K562 (cell line): ENCODE measurements around the gene ZNF687.

Experiments used
- ATF2 ChIP-seq: sonication (generic); formaldehyde crosslinking; IDR thresholded peaks from 2 replicates; pipeline ENCODE4 v1.8.1; 2022; ENCODE audit warnings: missing genetic modification reagents
- CTCF ChIP-seq, 3 experiments: IDR thresholded peaks in 2 of 3; conservative IDR thresholded peaks in 1 of 3; 2 replicates each; pipeline ENCODE4 v1.5.1; 2011 to 2012; ENCODE audit warnings: low read length in 3 of 3, mild to moderate bottlenecking in 3 of 3, control low read depth in 2 of 3, improper control_type of control experiment in 1 of 3, inconsistent platforms in 1 of 3, low read depth in 1 of 3, mixed read lengths in 1 of 3, moderate library complexity in 1 of 3; ENCODE audit not compliant: insufficient read depth in 2 of 3
- ETV5 ChIP-seq: sonication (generic); formaldehyde crosslinking; IDR thresholded peaks from 2 replicates; pipeline ENCODE4 v1.4.0; 2020; ENCODE audit warnings: low read depth, mild to moderate bottlenecking, missing genetic modification reagents
- GATAD2A ChIP-seq: fragments of 450-650 bp; IDR thresholded peaks from 2 replicates; pipeline ENCODE4 v1.6.1; 2017
- TCF3 ChIP-seq: sonication (generic); formaldehyde crosslinking; IDR thresholded peaks from 2 replicates; pipeline ENCODE4 v1.4.0; 2020; ENCODE audit warnings: mild to moderate bottlenecking, missing genetic modification reagents
- ZBTB49 ChIP-seq: sonication (generic); formaldehyde crosslinking; IDR thresholded peaks from 2 replicates; pipeline ENCODE4 v1.8.0; 2022; ENCODE audit warnings: missing genetic modification reagents, mild to moderate bottlenecking, borderline replicate concordance

- TF ChIP-seq TCF3 (CRISPR knock-in tag) (no peak), GATAD2A (no peak), CTCF (IDR thresholded peaks at IDR 0.05 in 2 of 3, conservative IDR thresholded peaks at IDR 0.05 in 1 of 3; ENCODE audit: insufficient read depth in 2 of 3, low read depth in 1 of 3, low read length in 3 of 3) (no peak), ETV5 (CRISPR knock-in tag) (no peak), ZBTB49 (CRISPR knock-in tag) (no peak), ATF2 (no peak)
These were observed 44.2 kb upstream of the ZNF687 start for GRCh38 chr1:151237678-151238466.
